ENCODE results near the gene MTCL3.

Gene MTCL3

GRCh38 chr6:127475823-127476176, 43.3 kb downstream of the MTCL3 start:
- TF ChIP-seq USF1 (IDR thresholded peaks at IDR 0.05), result no peak
- no peak for TF ChIP-seq REST (IDR thresholded peaks at IDR 0.05; ENCODE audit: low read depth)
- TF ChIP-seq TCF12 (IDR thresholded peaks at IDR 0.05; ENCODE audit: low read depth), result no peak

GRCh38 chr6:127475135-127475822, 43.9 kb downstream of the MTCL3 start:
- TF ChIP-seq EP300 (IDR thresholded peaks at IDR 0.05; ENCODE audit: borderline replicate concordance) (no peak), YY1 (IDR thresholded peaks at IDR 0.05; ENCODE audit: low read depth) (no peak), EGR1 (IDR thresholded peaks at IDR 0.05) (no peak), RAD21 (IDR thresholded peaks at IDR 0.05; ENCODE audit: low read depth) (no peak), TAF1 (IDR thresholded peaks at IDR 0.05; ENCODE audit: low read depth) (no peak), REST (IDR thresholded peaks at IDR 0.05; ENCODE audit: low read depth) (no peak), ZBTB7A (IDR thresholded peaks at IDR 0.05; ENCODE audit: low read depth) (no peak), NFIC (IDR thresholded peaks at IDR 0.05) (no peak), MAX (IDR thresholded peaks at IDR 0.05) (no peak), USF1 (IDR thresholded peaks at IDR 0.05) (no peak)

GRCh38 chr6:127471379-127472255, 47.5 kb downstream of the MTCL3 start:
- TF ChIP-seq NFIC (IDR thresholded peaks at IDR 0.05) (no peak), USF1 (IDR thresholded peaks at IDR 0.05) (no peak)

- TF ChIP-seq REST (IDR thresholded peaks at IDR 0.05; ENCODE audit: low read depth) (no peak), TCF12 (IDR thresholded peaks at IDR 0.05; ENCODE audit: low read depth) (no peak), CREB1 (IDR thresholded peaks at IDR 0.05; ENCODE audit: low read depth) (no peak), FOXM1 (IDR thresholded peaks at IDR 0.05; ENCODE audit: borderline replicate concordance, low read depth) (no peak), EGR1 (IDR thresholded peaks at IDR 0.05) (no peak), TEAD4 (IDR thresholded peaks at IDR 0.05) (no peak), EP300 (IDR thresholded peaks at IDR 0.05; ENCODE audit: borderline replicate concordance) (no peak), TAF1 (IDR thresholded peaks at IDR 0.05; ENCODE audit: low read depth) (no peak)
Measured at GRCh38 chr6:127468936-127469335, 50.2 kb downstream of the MTCL3 start.

GRCh38 chr6:127466416-127466815, 52.7 kb downstream of the MTCL3 start:
- TF ChIP-seq RAD21 (IDR thresholded peaks at IDR 0.05; ENCODE audit: low read depth), result no peak
- TF ChIP-seq CREB1 (IDR thresholded peaks at IDR 0.05; ENCODE audit: low read depth), result no peak
- no peak for TF ChIP-seq TCF12 (IDR thresholded peaks at IDR 0.05; ENCODE audit: low read depth)
- TF ChIP-seq TEAD4 (IDR thresholded peaks at IDR 0.05), result no peak
- no peak for TF ChIP-seq EP300 (IDR thresholded peaks at IDR 0.05; ENCODE audit: borderline replicate concordance)
- no peak for TF ChIP-seq CEBPB (IDR thresholded peaks at IDR 0.05)
- TF ChIP-seq TAF1 (IDR thresholded peaks at IDR 0.05; ENCODE audit: low read depth), result no peak
- no peak for TF ChIP-seq EGR1 (IDR thresholded peaks at IDR 0.05)
- TF ChIP-seq ZBTB7A (IDR thresholded peaks at IDR 0.05; ENCODE audit: low read depth), result no peak
- TF ChIP-seq FOXM1 (IDR thresholded peaks at IDR 0.05; ENCODE audit: borderline replicate concordance, low read depth), result no peak
- TF ChIP-seq NFIC (IDR thresholded peaks at IDR 0.05), result no peak
- TF ChIP-seq REST (IDR thresholded peaks at IDR 0.05; ENCODE audit: low read depth), result no peak
- no peak for TF ChIP-seq MAX (IDR thresholded peaks at IDR 0.05)
- TF ChIP-seq USF1 (IDR thresholded peaks at IDR 0.05), result no peak
- no peak for TF ChIP-seq YY1 (IDR thresholded peaks at IDR 0.05; ENCODE audit: low read depth)

All from Ishikawa (cell line).